Neural cell (in vitro differentiated cells): ENCODE measurements around the gene CRYGA.

ENCODE experiments used
- EP300 ChIP-seq: fragments of 450-650 bp; conservative IDR thresholded peaks from 2 replicates; pipeline ENCODE4 v1.6.1; 2014; ENCODE audit warnings: antibody characterized with exemption, mild to moderate bottlenecking, moderate library complexity; ENCODE audit not compliant: poor library complexity, severe bottlenecking
- EZH2 ChIP-seq: fragments of 200-600, 300-800 bp; shearing (Covaris generic), sonication (generic); IDR thresholded peaks from 2 replicates; pipeline ENCODE4 v1.6.1; 2014; ENCODE audit warnings: antibody characterized with exemption, low read length, borderline replicate concordance, mild to moderate bottlenecking; ENCODE audit not compliant: insufficient read depth, poor library complexity, severe bottlenecking
- MXI1 ChIP-seq: fragments of 450-650 bp; conservative IDR thresholded peaks from 2 replicates; pipeline ENCODE4 v1.6.1; 2014; ENCODE audit warnings: antibody characterized with exemption, mild to moderate bottlenecking; ENCODE audit not compliant: poor library complexity, severe bottlenecking
- POLR2AphosphoS5 ChIP-seq: IDR thresholded peaks from 2 replicates; pipeline ENCODE4 v1.6.1; 2012
- RAD21 ChIP-seq: fragments of 450-650 bp; conservative IDR thresholded peaks from 2 replicates; pipeline ENCODE4 v1.6.1; 2014; ENCODE audit warnings: antibody characterized with exemption, mild to moderate bottlenecking, moderate library complexity
- REST ChIP-seq: IDR thresholded peaks from 2 replicates; pipeline ENCODE4 v1.6.1; 2012; ENCODE audit warnings: borderline replicate concordance
- SMC3 ChIP-seq: fragments of 450-650 bp; conservative IDR thresholded peaks from 2 replicates; pipeline ENCODE4 v1.6.1; 2014; ENCODE audit warnings: antibody characterized with exemption, mild to moderate bottlenecking, moderate library complexity; ENCODE audit not compliant: poor library complexity
- TAF1 ChIP-seq: IDR thresholded peaks from 2 replicates; pipeline ENCODE4 v1.6.1; 2012; ENCODE audit warnings: low read depth
- TF ChIP-seq, protein P1 (sequence below): fragments of 450-650 bp; IDR thresholded peaks from 2 replicates; pipeline ENCODE4 v1.5.1; 2014; ENCODE audit warnings: antibody characterized with exemption, mild to moderate bottlenecking, moderate library complexity; ENCODE audit not compliant: poor library complexity, severe bottlenecking

DNA sequence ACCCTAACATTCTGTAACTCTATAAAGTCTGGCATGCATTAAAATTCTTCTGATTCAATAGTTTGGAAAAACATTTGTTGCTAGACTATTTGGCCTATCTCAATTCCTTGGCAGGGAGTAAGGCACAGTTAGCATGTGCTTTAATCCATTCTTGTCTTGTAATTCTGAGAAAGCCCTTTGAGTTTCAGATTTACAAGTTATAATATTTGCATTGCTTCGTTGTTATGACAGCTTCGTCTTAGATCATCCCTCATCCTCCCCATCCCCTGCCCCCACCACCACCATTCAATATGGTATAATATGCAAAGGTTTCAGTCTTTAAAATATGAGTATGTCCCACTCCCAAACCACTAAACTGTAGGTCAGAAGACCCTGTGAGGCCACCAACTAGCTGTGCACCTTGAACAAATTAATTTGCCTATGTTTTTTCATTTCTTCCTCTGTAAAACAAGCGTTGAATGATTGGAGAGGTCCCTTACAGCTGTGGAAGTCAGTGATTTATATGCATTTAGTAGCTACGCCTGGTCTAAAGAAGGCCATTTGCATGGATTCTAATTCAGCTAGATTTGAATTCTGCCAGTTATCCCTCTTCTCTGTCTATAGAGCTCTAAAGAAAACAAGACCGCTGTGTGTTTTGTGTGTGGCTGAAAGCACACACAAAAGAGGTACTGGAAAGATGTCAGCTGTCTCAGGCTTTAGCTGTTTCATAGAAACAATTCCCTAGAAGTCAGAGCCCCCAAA is 25.9 kb upstream of the CRYGA start:
- TF ChIP-seq, protein P1, sequence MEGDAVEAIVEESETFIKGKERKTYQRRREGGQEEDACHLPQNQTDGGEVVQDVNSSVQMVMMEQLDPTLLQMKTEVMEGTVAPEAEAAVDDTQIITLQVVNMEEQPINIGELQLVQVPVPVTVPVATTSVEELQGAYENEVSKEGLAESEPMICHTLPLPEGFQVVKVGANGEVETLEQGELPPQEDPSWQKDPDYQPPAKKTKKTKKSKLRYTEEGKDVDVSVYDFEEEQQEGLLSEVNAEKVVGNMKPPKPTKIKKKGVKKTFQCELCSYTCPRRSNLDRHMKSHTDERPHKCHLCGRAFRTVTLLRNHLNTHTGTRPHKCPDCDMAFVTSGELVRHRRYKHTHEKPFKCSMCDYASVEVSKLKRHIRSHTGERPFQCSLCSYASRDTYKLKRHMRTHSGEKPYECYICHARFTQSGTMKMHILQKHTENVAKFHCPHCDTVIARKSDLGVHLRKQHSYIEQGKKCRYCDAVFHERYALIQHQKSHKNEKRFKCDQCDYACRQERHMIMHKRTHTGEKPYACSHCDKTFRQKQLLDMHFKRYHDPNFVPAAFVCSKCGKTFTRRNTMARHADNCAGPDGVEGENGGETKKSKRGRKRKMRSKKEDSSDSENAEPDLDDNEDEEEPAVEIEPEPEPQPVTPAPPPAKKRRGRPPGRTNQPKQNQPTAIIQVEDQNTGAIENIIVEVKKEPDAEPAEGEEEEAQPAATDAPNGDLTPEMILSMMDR = no peak
- no peak for TF ChIP-seq REST
- TF ChIP-seq MXI1 = no peak
- no peak for TF ChIP-seq POLR2AphosphoS5
- no peak for TF ChIP-seq EZH2
- TF ChIP-seq EP300 = no peak
- no peak for TF ChIP-seq RAD21
- TF ChIP-seq TAF1 = no peak
- TF ChIP-seq SMC3 = no peak
